Psoas muscle (tissue), 8 donors: ENCODE data around the gene SH2D3C. TPM values are rescaled to one million over a fixed set of nuclear protein-coding genes. Genes with fewer than 3 reads are reported as not detected.
A peak's percentile ranks its signal among the peaks of the same experiment; 100 is the strongest.

Experiments
- ATAC-seq, 4 donors: fragments of 200-7000 bp; cut with Tn5 transposase; one replicate each; pipeline ENCODE4 v1.9.1; 2020; ENCODE audit warnings: moderate library complexity in 3 of 4, mild to moderate bottlenecking in 2 of 4
- DNase-seq, 2 donors: peaks; one replicate each; pipeline ENCODE4 v3.0.0-alpha.2; 2020
- H3K27ac ChIP-seq: fragments of 200-600 bp; one replicate; pipeline ENCODE4 v1.8.0; 2022
- H3K27me3 ChIP-seq, 3 donors: fragments of 200-600 bp in 1 of 3; one replicate each; pipeline versions ENCODE4 v1.6.1 to v1.8.0; 2013 to 2022; ENCODE audit warnings: low read length in 2 of 3, mild to moderate bottlenecking in 2 of 3, moderate library complexity in 1 of 3; ENCODE audit not compliant: insufficient read depth in 3 of 3
- H3K36me3 ChIP-seq, 2 donors: fragments of 200-600 bp in 1 of 2; one replicate each; pipeline versions ENCODE4 v1.6.1 to v1.8.0; 2013 to 2022; ENCODE audit warnings: low read depth in 1 of 2, mild to moderate bottlenecking in 1 of 2, moderate library complexity in 1 of 2; ENCODE audit not compliant: insufficient read depth in 1 of 2
- H3K4me1 ChIP-seq: fragments of 200-600 bp; one replicate; pipeline ENCODE4 v1.8.0; 2022
- H3K4me3 ChIP-seq: fragments of 200-600 bp; one replicate; pipeline ENCODE4 v1.8.0; 2022; ENCODE audit warnings: mild to moderate bottlenecking
- H3K9me3 ChIP-seq: fragments of 200-600 bp; one replicate; pipeline ENCODE4 v1.8.0; 2022
- WGBS, 3 donors: extraction: QIAGEN DNeasy Blood & Tissue Kit; methylation state at CpG; one replicate each; pipeline versions ENCODE4 v1.1.6 to v1.1.7; 2013; 5-methylcytosine and 5-hydroxymethylcytosine counted together
- intact Hi-C, 2 donors: fragments of 100-400 bp; cut with DNase I; formaldehyde crosslinking; loops; one replicate each; pipeline versions ENCODE4 v1.11.0 to v1.14.2; 2022
- polyA plus RNA-seq, 3 donors: library from polyadenylated mRNA; stranded (reverse); fragments of 200-250 nt; gene quantifications; one replicate each; pipeline ENCODE4 v1.2.3, GENCODE V29; 2013
- total RNA-seq, 4 donors: library from RNA; stranded (reverse); fragmentation: NEBNext Ultra II Directional in 2 of 4; extraction: Animal tissue kit (Norgen Biotek cat#: 25700) in 2 of 4; gene quantifications; one replicate each; pipeline versions ENCODE4 v1.2.1 to v1.2.4, GENCODE V29; 2021 to 2023
- TF ChIP-seq, protein P1 (sequence below): fragments of 200-600 bp; IDR thresholded peaks from one replicate; pipeline ENCODE4 v1.8.0; 2022; ENCODE audit warnings: antibody characterized with exemption
- donor health status: healthy with polysubstance abuse.
- donor health status: DM: no; HTN: no; CAD: no; lungs with moderate emphysema.
- donor health status: Bipolar disorder and iron deficiency.
- donor health status: healthy.
- donor health status: DM: yes; HTN: yes; CAD: no.
- donor health status: DM: no; HTN: no; CAD: no.
- donor health status: DM: no; HTN: no; CAD: no.
- donor health status: DM: yes; HTN: yes; CAD: no.

SH2D3C gene
- total and polyA plus RNA-seq, 7 donors: 5.3 to 12.0 (median 10.0) TPM

DNA sequence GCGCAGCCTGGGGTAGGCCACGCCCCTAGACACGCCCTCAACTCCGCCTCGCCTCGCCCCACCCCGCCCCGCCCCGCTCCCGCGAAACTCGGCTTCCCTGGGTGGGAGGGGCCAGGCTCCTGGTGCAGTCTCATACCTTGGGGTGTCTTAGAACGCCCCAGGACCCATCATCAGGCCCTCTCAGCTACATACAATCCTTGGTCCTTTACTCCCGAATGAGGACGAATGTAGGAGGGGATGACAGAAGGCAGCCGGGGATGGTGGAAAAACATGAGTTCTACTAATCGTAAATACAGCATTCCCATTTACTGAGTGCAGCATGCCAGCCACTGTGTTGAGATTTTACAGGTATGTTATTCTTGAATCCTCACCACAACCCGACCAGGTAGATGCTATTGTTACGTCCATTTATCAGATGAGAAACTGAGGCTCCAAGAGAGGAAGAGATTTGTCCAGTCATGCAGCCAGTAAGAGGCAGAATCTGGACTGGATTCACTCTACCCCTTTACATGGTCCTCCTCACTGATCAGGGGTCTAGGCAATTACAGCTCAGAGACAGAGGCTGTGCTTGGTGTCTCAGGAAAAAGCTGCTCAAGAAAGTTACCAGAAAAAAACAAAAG, 6.8 kb downstream of the SH2D3C start:
- H3K9me3 ChIP-seq: no peaks in the 10 kb centered on the region
- H3K4me1 ChIP-seq: peaks cover 6% of the 10 kb centered on the region
- 5 to 8% (median 6%) methylated on average over 12 to 19 of the region's 19 CpGs for WGBS, 3 donors
- DNase-seq (no peak), ATAC-seq (no peak)
- no peaks in the 10 kb centered on the region for H3K27me3 ChIP-seq
- no peaks in the 10 kb centered on the region for H3K36me3 ChIP-seq
- intact Hi-C loops: no loop called here
- TF ChIP-seq, protein P1, sequence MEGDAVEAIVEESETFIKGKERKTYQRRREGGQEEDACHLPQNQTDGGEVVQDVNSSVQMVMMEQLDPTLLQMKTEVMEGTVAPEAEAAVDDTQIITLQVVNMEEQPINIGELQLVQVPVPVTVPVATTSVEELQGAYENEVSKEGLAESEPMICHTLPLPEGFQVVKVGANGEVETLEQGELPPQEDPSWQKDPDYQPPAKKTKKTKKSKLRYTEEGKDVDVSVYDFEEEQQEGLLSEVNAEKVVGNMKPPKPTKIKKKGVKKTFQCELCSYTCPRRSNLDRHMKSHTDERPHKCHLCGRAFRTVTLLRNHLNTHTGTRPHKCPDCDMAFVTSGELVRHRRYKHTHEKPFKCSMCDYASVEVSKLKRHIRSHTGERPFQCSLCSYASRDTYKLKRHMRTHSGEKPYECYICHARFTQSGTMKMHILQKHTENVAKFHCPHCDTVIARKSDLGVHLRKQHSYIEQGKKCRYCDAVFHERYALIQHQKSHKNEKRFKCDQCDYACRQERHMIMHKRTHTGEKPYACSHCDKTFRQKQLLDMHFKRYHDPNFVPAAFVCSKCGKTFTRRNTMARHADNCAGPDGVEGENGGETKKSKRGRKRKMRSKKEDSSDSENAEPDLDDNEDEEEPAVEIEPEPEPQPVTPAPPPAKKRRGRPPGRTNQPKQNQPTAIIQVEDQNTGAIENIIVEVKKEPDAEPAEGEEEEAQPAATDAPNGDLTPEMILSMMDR: no peak
- H3K27ac ChIP-seq: peak overlapping the region; percentile 55
- H3K4me3 ChIP-seq: peak overlapping the region; percentile 73

DNA sequence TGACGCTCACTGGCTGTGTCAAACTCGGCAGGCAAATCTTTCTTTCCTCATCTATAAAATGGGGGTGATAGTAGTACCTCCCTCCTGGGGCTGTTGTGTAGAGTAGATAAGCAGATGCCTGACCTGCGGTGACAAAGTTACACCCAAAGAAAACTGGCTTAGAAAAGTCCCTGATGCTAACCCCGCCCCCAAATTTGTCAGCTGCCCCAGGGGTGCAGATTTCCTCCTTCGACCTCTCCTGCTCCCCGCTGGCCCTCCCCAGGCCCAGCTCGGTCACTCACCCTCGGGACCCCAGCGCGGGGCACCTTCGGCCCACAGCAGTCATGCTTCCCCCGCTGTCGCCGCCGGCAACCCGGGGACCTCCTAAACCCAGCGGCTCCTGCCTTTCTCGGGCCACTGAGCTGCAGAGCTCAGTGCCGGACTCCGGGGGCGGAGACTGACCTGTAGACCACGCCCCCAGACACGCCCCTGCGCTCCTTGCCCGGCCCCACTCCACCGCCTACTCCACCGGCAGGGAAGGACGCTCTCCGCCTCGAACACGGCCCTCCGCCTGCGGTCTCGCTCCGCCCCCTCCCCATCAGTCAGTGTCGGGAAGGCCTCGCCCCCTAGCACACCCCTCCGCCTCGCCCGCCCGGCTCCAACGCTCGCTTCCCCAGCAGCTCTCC, 7.4 kb downstream of the SH2D3C start:
- Histone ChIP-seq H3K4me3 (peak overlapping the region; percentile 73), H3K27ac (peak overlapping the region; percentile 55), H3K27me3 (no peaks in the 10 kb centered on the region), H3K4me1 (peaks cover 6% of the 10 kb centered on the region), H3K36me3 (no peaks in the 10 kb centered on the region), H3K9me3 (no peaks in the 10 kb centered on the region)
- TF ChIP-seq, protein P1: no peak
- ATAC-seq (peak; percentile 97 to 98 (median 98)), DNase-seq (peak; percentile 98 to 99)
- 1 to 4% (median 2%) methylated on average over 38 to 43 of the region's 43 CpGs for WGBS, 3 donors
- intact Hi-C loops: no loop called here

DNA sequence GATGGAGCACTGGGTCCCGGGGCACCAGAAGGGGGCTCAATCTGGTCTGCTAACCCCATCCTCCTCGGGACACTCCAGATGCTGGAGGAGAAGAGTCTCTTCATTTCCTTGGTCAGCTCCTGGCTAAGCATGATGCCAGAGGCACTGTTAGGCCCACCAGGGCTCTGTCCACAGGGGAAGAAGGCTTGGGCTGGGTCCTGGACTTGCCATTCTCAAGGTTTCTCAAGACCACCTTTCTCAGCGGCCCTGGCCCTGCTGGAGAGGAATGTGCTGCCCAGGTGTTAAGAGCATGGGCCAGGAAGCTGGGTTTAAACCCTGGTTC, 7.9 kb downstream of the SH2D3C start:
- ATAC-seq (no peak), DNase-seq (no peak)
- TF ChIP-seq, protein P1: no peak
- Histone ChIP-seq H3K4me1 (peaks cover 6% of the 10 kb centered on the region), H3K27me3 (no peaks in the 10 kb centered on the region), H3K9me3 (no peaks in the 10 kb centered on the region), H3K36me3 (no peaks in the 10 kb centered on the region), H3K4me3 (peak overlapping the region; percentile 73), H3K27ac (peak overlapping the region; percentile 55)
- intact Hi-C loops: no loop called here
- WGBS, 3 donors: 39 to 41% (median 41%) methylated on average over 3 of the region's 3 CpGs

DNA sequence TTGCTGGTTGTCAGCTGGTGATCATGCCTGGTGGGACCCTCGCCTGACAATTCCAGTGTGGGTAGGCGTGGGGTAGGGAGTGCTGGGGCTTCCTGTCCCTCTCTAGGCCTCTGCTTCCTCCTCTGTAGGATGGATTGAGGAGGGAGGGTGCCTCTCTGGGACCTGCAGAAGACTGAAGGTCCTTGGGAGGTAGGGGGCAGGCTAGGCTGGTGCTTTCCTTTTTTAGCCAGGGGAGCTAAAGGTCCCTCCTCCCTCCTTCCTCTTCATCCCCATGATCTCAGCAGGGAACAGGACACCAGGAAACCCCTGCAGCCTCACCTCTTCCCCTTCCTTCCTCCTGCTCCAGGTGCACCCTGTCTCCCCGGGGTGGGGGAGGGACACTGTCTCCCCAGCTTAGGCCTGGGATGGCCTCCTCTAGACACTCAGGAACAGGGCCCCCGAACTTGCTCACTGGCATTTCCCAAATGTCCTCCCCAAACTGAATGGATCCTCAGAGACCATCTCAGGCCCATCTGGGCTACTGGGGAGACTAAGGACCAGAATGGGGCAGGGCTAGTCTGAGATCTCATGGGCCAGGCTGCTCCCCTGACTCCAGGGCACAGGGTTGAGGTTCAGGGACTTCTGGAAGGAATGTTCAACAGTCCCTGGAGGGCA, 8.4 kb downstream of the SH2D3C start:
- no peak for DNase-seq
- Histone ChIP-seq H3K27ac (peak overlapping the region; percentile 55), H3K27me3 (no peaks in the 10 kb centered on the region), H3K4me1 (peaks cover 6% of the 10 kb centered on the region), H3K36me3 (no peaks in the 10 kb centered on the region), H3K4me3 (peak overlapping the region; percentile 73), H3K9me3 (no peaks in the 10 kb centered on the region)
- intact Hi-C loops: no loop called here
- TF ChIP-seq, protein P1: no peak
- WGBS, 3 donors: 68 to 79% (median 69%) methylated on average over 3 to 4 of the region's 4 CpGs
- no peak for ATAC-seq
